B cell (primary cell): ENCODE data around the gene DNAH8. TPM values are rescaled to one million over a fixed set of nuclear protein-coding genes. Genes with fewer than 3 reads are reported as not detected.
"Not testable (repeated sequence)": the region's sequence is repeated elsewhere in the genome, so short reads cannot be mapped to it uniquely, and the experiment has no call there.

ENCODE experiments used
- ATAC-seq: fragments of 200-7000 bp; cut with Tn5 transposase; one replicate; pipeline ENCODE4 v1.10.0; 2021; ENCODE audit warnings: low read depth, mild to moderate bottlenecking, moderate number of reproducible peaks, moderate library complexity
- CTCF ChIA-PET: fragments of 350-600 bp; sonication (Branson Sonifier 250); formaldehyde crosslinking; loops from one replicate; lab custom pipeline; 2021; ENCODE audit warnings: antibody characterized with exemption, inconsistent platforms; lab: Charles Lee
- POLR2A ChIA-PET: fragments of 350-600 bp; sonication (Branson Sonifier 250); formaldehyde crosslinking; loops from one replicate; lab custom pipeline; 2021; ENCODE audit warnings: antibody characterized with exemption; lab: Charles Lee
- DNase-seq: peaks from one replicate; pipeline ENCODE4 v3.0.0; 2013
- H2AFZ ChIP-seq: 2 replicates; pipeline ENCODE4 v1.6.1; 2012; ENCODE audit warnings: mild to moderate bottlenecking, low read depth, low read length; ENCODE audit not compliant: insufficient read depth, poor library complexity, severe bottlenecking
- H3K27ac ChIP-seq, 2 donors: 1 replicate in 1 of 2; 2 replicates in 1 of 2; pipeline ENCODE4 v1.5.1; 2012 to 2013; ENCODE audit warnings: low read length in 2 of 2, mild to moderate bottlenecking in 2 of 2, moderate library complexity in 1 of 2
- H3K27me3 ChIP-seq, 4 experiments: fragments of 200-600 bp in 1 of 4; sonication (generic) in 1 of 4; replicated peaks in 1 of 4; 1 replicate in 2 of 4; 2 replicates in 2 of 4; pipeline versions ENCODE4 v1.6.1 to v1.7.0; 2013 to 2016; ENCODE audit warnings: low read length in 3 of 4, mild to moderate bottlenecking in 2 of 4, mixed read lengths in 1 of 4, moderate library complexity in 1 of 4; ENCODE audit not compliant: insufficient read depth in 4 of 4, control insufficient read depth in 3 of 4; ENCODE audit errors: control extremely low read depth in 1 of 4
- H3K36me3 ChIP-seq, 2 experiments: replicated peaks in 1 of 2; 1 replicate in 1 of 2; 2 replicates in 1 of 2; pipeline versions ENCODE4 v1.6.1 to v1.7.1; 2013; ENCODE audit warnings: low read length in 1 of 2; ENCODE audit not compliant: insufficient read depth in 2 of 2, control insufficient read depth in 1 of 2; ENCODE audit errors: control extremely low read depth in 1 of 2, extremely low read depth in 1 of 2
- H3K4me1 ChIP-seq, 2 donors: fragments of 200-600 bp in 1 of 2; sonication (generic) in 1 of 2; 1 replicate in 1 of 2; 2 replicates in 1 of 2; pipeline versions ENCODE4 v1.5.1 to v1.6.1; 2013 to 2017; ENCODE audit warnings: low read length in 2 of 2; ENCODE audit not compliant: control insufficient read depth in 2 of 2, insufficient read depth in 2 of 2
- H3K4me2 ChIP-seq: replicated peaks from 2 replicates; pipeline ENCODE3; 2012; ENCODE audit warnings: mild to moderate bottlenecking, low read depth, low read length; ENCODE audit not compliant: poor library complexity, severe bottlenecking
- H3K4me3 ChIP-seq, 5 experiments: fragments of 200-600 bp in 1 of 5; sonication (generic) in 1 of 5; 1 replicate in 3 of 5; 2 replicates in 2 of 5; pipeline versions ENCODE4 v1.5.1 to v1.7.0; 2011 to 2016; ENCODE audit warnings: low read length in 4 of 5, mild to moderate bottlenecking in 4 of 5, low read depth in 2 of 5, control low read depth in 1 of 5, moderate library complexity in 1 of 5; ENCODE audit not compliant: insufficient read depth in 1 of 5; ENCODE audit errors: control extremely low read depth in 1 of 5, extremely low read depth in 1 of 5
- H3K79me2 ChIP-seq: fragments of 200-600 bp; sonication (generic); one replicate; pipeline ENCODE4 v1.6.0; 2016; ENCODE audit warnings: low read length; ENCODE audit not compliant: control insufficient read depth, insufficient read depth
- H3K9ac ChIP-seq: fragments of 200-600 bp; sonication (generic); 2 replicates; pipeline ENCODE4 v1.6.1; 2017; ENCODE audit warnings: mild to moderate bottlenecking, low read length, moderate library complexity
- H3K9me3 ChIP-seq, 3 donors: one replicate each; pipeline versions ENCODE4 v1.6.1 to v1.7.1; 2013; ENCODE audit warnings: low read length in 2 of 3; ENCODE audit not compliant: control insufficient read depth in 2 of 3, insufficient read depth in 1 of 3; ENCODE audit errors: control extremely low read depth in 1 of 3
- H4K20me1 ChIP-seq: 2 replicates; pipeline ENCODE4 v1.6.0; 2012; ENCODE audit warnings: mild to moderate bottlenecking, low read length; ENCODE audit not compliant: insufficient read depth, control insufficient read depth, poor library complexity, severe bottlenecking
- H3K27ac Mint-ChIP-seq: one replicate; pipeline ENCODE4 v1.8.0; 2021; ENCODE audit warnings: mixed read lengths
- H3K27me3 Mint-ChIP-seq: one replicate; pipeline ENCODE4 v1.8.0; 2021; ENCODE audit warnings: mixed read lengths
- H3K4me1 Mint-ChIP-seq: one replicate; pipeline ENCODE4 v1.8.0; 2021; ENCODE audit warnings: mixed read lengths
- H3K4me3 Mint-ChIP-seq: one replicate; pipeline ENCODE4 v1.8.0; 2021; ENCODE audit warnings: mixed read lengths
- H3K9me3 Mint-ChIP-seq: one replicate; pipeline ENCODE4 v1.8.0; 2022; ENCODE audit warnings: mixed read lengths; ENCODE audit not compliant: insufficient read depth
- EZH2 ChIP-seq: IDR thresholded peaks from 2 replicates; pipeline ENCODE4 v1.6.1; 2012; ENCODE audit warnings: borderline replicate concordance, low read depth, mild to moderate bottlenecking, moderate library complexity, low read length; ENCODE audit not compliant: insufficient read depth, poor library complexity, severe bottlenecking
- WGBS: methylation state at CpG from one replicate; pipeline ENCODE4 v1.1.5; 2013; ENCODE audit warnings: missing lambda C conversion rate; ENCODE audit not compliant: insufficient coverage; 5-methylcytosine and 5-hydroxymethylcytosine counted together
- intact Hi-C: fragments of 100-400 bp; cut with micrococcal nuclease; formaldehyde crosslinking; loops from one replicate; pipeline ENCODE4 v1.10.0; 2022
- polyA plus RNA-seq: library from polyadenylated mRNA; depleted of rRNA; stranded (reverse); fragments of >200 nt; gene quantifications from 2 replicates; pipeline ENCODE4 v1.2.3, GENCODE V29; 2012
- total RNA-seq, 2 donors: library from RNA; stranded (reverse); fragments of 120-200 nt in 1 of 2; gene quantifications; 1 replicate in 1 of 2; 2 replicates in 1 of 2; pipeline versions ENCODE4 v1.2.3 to v1.2.4, GENCODE V29; 2013 to 2022
- TF ChIP-seq, protein P1 (sequence below): fragments of 200-600 bp; IDR thresholded peaks from one replicate; pipeline ENCODE4 v1.8.0; 2022; ENCODE audit warnings: antibody characterized with exemption, mild to moderate bottlenecking

The DNAH8 gene
- total and polyA plus RNA-seq, 2 donors (not counting 1 experiment from before 2014, with no cell fraction given), result 0.69 to 1.1 TPM

DNA sequence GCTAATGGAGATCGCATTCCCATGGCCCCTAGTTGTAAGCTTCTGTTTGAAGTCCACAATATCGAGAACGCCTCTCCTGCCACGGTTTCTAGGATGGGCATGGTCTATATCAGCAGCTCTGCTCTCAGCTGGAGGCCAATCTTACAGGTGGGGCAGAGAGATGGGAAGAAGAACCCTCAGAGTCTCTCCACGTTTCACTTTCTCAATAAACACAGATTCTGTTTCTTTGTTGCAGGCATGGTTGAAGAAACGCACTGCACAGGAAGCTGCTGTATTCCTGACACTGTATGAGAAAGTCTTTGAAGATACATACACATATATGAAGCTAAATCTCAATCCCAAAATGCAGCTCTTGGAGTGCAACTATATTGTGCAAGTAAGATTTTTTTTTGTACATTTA is 157.9 kb downstream of the DNAH8 start:
- Histone ChIP-seq H3K27ac (no peak overlapping the region), H3K9me3 (no peaks in the 10 kb centered on the region), H3K9ac (no peak overlapping the region), H3K79me2 (no peaks in the 10 kb centered on the region), H2AFZ (no peak overlapping the region), H3K36me3 (no peaks in the 10 kb centered on the region), H3K4me1 (no peaks in the 10 kb centered on the region), H4K20me1 (no peaks in the 10 kb centered on the region), H3K4me3 (no peak overlapping the region), H3K4me2 (no peak overlapping the region), H3K27me3 (peaks cover 0 to 2% (median 0%) of the 10 kb centered on the region in 4 experiments)
- WGBS, result 100% methylated on average over 1 of the region's 6 CpGs
- ChIA-PET POLR2A (no interaction called here), CTCF (interaction anchor here (0.9 to 6.7 kb wide), 9 partner anchors 8 to 433 kb away, joined by 3 to 102 read pairs (median 4); no protein-coding TSS in a partner anchor)
- Mint-ChIP-seq H3K27me3 (peaks cover 3% of the 10 kb centered on the region), H3K27ac (no peak overlapping the region), H3K4me3 (no peak overlapping the region), H3K4me1 (peaks cover 3% of the 10 kb centered on the region), H3K9me3 (no peaks in the 10 kb centered on the region)
- TF ChIP-seq, protein P1, sequence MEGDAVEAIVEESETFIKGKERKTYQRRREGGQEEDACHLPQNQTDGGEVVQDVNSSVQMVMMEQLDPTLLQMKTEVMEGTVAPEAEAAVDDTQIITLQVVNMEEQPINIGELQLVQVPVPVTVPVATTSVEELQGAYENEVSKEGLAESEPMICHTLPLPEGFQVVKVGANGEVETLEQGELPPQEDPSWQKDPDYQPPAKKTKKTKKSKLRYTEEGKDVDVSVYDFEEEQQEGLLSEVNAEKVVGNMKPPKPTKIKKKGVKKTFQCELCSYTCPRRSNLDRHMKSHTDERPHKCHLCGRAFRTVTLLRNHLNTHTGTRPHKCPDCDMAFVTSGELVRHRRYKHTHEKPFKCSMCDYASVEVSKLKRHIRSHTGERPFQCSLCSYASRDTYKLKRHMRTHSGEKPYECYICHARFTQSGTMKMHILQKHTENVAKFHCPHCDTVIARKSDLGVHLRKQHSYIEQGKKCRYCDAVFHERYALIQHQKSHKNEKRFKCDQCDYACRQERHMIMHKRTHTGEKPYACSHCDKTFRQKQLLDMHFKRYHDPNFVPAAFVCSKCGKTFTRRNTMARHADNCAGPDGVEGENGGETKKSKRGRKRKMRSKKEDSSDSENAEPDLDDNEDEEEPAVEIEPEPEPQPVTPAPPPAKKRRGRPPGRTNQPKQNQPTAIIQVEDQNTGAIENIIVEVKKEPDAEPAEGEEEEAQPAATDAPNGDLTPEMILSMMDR, result no peak
- no peak for TF ChIP-seq EZH2
- DNase-seq (no peak), ATAC-seq (no peak)
- intact Hi-C loops, result loop anchor here (5.0 kb wide), 1 partner anchor 229 kb away; no protein-coding TSS in a partner anchor

DNA sequence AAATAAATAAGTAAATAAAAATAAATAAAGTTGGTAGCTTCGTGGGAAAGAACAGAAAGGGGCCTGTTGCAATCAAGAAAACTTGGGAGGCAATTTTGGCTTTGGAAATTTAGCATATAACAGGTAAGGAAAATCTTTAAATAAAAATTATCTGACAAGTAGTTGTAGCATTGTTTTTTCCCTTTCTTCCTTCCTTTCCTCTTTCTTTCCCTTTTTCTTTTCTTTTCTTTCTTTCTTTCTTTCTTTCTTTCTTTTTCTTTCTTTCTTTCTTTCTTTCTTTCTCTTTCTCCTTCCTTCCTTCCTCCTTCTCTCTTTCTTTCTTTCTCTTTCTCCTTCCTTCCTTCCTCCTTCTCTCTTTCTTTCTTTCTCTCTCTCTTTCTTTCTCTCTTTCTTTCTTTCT is 158.7 kb downstream of the DNAH8 start:
- ATAC-seq, H3K36me3 ChIP-seq, H4K20me1 ChIP-seq, H2AFZ ChIP-seq, H3K4me3 ChIP-seq, H3K9ac ChIP-seq, H3K27me3 ChIP-seq, H3K27ac Mint-ChIP-seq, H3K4me3 Mint-ChIP-seq, H3K27me3 Mint-ChIP-seq, DNase-seq, POLR2A ChIA-PET, H3K9me3 ChIP-seq, H3K4me2 ChIP-seq, H3K4me1 ChIP-seq, H3K79me2 ChIP-seq, H3K4me1 Mint-ChIP-seq, H3K27ac ChIP-seq, H3K9me3 Mint-ChIP-seq: not testable (repeated sequence)
- WGBS, result no CpG with 5 or more reads among the region's 1 CpG
- intact Hi-C loops, result loop anchor here (5.0 kb wide), 1 partner anchor 228 kb away; no protein-coding TSS in a partner anchor
- CTCF ChIA-PET, result interaction anchor here (1.4 to 6.7 kb wide), 4 partner anchors 9 to 432 kb away, joined by 4 to 102 read pairs (median 7); no protein-coding TSS in a partner anchor
